ENCODE measurements around the gene SOS2.

Gene SOS2

GRCh38 chr14:50072395-50072794 lies 159.0 kb downstream of the SOS2 start:
- Histone ChIP-seq H3K79me2 (ENCODE audit: control insufficient read depth, low read length) (no peaks in the 10 kb centered on the region), H3K9me2 (replicated peaks; ENCODE audit: control insufficient read depth, low read length) (no peaks in the 10 kb centered on the region), H3K27ac (ENCODE audit: low read depth, low read length) (no peak overlapping the region), H3K4me2 (ENCODE audit: low read length) (no peak overlapping the region), H3K4me3 (ENCODE audit: low read length) (no peak overlapping the region), H4K20me1 (ENCODE audit: control insufficient read depth, insufficient read depth, low read depth, low read length) (no peaks in the 10 kb centered on the region), H3K27me3 (ENCODE audit: control insufficient read depth, low read length) (no peaks in the 10 kb centered on the region), H3K36me3 (ENCODE audit: control insufficient read depth, low read length) (no peaks in the 10 kb centered on the region), H3F3A (ENCODE audit: control insufficient read depth, insufficient read depth) (no peaks in the 10 kb centered on the region), H3K9me3 (ENCODE audit: control insufficient read depth, insufficient read depth, low read length) (no peaks in the 10 kb centered on the region), H3K4me1 (ENCODE audit: control insufficient read depth, low read length) (no peaks in the 10 kb centered on the region)
- TF ChIP-seq, protein P1, sequence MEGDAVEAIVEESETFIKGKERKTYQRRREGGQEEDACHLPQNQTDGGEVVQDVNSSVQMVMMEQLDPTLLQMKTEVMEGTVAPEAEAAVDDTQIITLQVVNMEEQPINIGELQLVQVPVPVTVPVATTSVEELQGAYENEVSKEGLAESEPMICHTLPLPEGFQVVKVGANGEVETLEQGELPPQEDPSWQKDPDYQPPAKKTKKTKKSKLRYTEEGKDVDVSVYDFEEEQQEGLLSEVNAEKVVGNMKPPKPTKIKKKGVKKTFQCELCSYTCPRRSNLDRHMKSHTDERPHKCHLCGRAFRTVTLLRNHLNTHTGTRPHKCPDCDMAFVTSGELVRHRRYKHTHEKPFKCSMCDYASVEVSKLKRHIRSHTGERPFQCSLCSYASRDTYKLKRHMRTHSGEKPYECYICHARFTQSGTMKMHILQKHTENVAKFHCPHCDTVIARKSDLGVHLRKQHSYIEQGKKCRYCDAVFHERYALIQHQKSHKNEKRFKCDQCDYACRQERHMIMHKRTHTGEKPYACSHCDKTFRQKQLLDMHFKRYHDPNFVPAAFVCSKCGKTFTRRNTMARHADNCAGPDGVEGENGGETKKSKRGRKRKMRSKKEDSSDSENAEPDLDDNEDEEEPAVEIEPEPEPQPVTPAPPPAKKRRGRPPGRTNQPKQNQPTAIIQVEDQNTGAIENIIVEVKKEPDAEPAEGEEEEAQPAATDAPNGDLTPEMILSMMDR (IDR thresholded peaks at IDR 0.05; ENCODE audit: low read depth, low read length, poor library complexity, severe bottlenecking): no peak
- TF ChIP-seq EZH2phosphoT487 (IDR thresholded peaks at IDR 0.05; ENCODE audit: borderline replicate concordance, low read length): no peak

DNA sequence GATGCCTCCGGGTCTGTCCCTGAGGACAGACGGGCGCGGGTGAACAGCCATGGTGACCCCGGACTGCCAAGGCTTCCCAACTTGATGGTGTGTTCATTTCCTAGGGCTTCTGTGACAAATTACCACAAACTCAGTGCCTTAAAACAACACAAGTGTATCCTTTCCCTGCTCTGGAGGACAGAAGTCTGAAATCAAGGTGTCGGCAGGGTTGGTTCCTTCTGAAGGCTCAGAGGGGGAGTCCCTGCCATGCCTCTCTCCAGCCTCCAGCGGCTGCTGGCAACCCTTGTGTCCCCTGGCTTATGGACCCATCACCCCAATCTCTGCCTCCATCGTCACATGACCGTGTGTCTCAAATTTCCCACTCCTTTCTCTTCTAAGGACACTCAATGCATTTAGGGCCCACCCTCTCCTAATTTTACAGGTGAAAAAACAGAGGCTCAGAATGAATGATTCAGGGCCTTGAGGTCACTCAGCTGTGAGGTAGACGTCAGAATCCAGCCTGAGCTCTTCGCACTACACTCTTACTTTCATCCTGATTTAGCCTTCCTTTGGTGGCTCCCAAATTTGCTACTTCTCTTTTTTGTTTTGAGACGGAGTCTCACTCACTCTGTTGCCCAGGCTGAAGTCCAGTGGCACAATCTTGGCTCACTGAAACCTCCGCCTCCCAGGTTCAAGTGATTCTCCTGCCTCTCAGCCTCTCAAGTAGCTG lies 160.4 kb downstream of the SOS2 start:
- Histone ChIP-seq H3K9me2 (replicated peaks; ENCODE audit: control insufficient read depth, low read length) (no peaks in the 10 kb centered on the region), H3K36me3 (ENCODE audit: control insufficient read depth, low read length) (no peaks in the 10 kb centered on the region), H3K27ac (ENCODE audit: low read depth, low read length) (no peak overlapping the region), H3K4me1 (ENCODE audit: control insufficient read depth, low read length) (no peaks in the 10 kb centered on the region), H3F3A (ENCODE audit: control insufficient read depth, insufficient read depth) (no peaks in the 10 kb centered on the region), H4K20me1 (ENCODE audit: control insufficient read depth, insufficient read depth, low read depth, low read length) (no peaks in the 10 kb centered on the region), H3K79me2 (ENCODE audit: control insufficient read depth, low read length) (no peaks in the 10 kb centered on the region), H3K4me2 (ENCODE audit: low read length) (no peak overlapping the region), H3K4me3 (ENCODE audit: low read length) (no peak overlapping the region), H3K27me3 (ENCODE audit: control insufficient read depth, low read length) (no peaks in the 10 kb centered on the region), H3K9me3 (ENCODE audit: control insufficient read depth, insufficient read depth, low read length) (no peaks in the 10 kb centered on the region)
- TF ChIP-seq, protein P1 (IDR thresholded peaks at IDR 0.05; ENCODE audit: low read depth, low read length, poor library complexity, severe bottlenecking): no peak
- no peak for TF ChIP-seq EZH2phosphoT487 (IDR thresholded peaks at IDR 0.05; ENCODE audit: borderline replicate concordance, low read length)

- TF ChIP-seq, protein P1 (IDR thresholded peaks at IDR 0.05; ENCODE audit: low read depth, low read length, poor library complexity, severe bottlenecking): no peak
- TF ChIP-seq EZH2phosphoT487 (IDR thresholded peaks at IDR 0.05; ENCODE audit: borderline replicate concordance, low read length): no peak
- no peak overlapping the region for H3K27ac ChIP-seq (ENCODE audit: low read depth, low read length)
- no peaks in the 10 kb centered on the region for H4K20me1 ChIP-seq (ENCODE audit: control insufficient read depth, insufficient read depth, low read depth, low read length)
- H3K4me3 ChIP-seq (ENCODE audit: low read length): no peak overlapping the region
- no peak overlapping the region for H3K4me2 ChIP-seq (ENCODE audit: low read length)
- no peaks in the 10 kb centered on the region for H3K9me2 ChIP-seq (replicated peaks; ENCODE audit: control insufficient read depth, low read length)
- H3K79me2 ChIP-seq (ENCODE audit: control insufficient read depth, low read length): no peaks in the 10 kb centered on the region
- H3K27me3 ChIP-seq (ENCODE audit: control insufficient read depth, low read length): no peaks in the 10 kb centered on the region
- H3K4me1 ChIP-seq (ENCODE audit: control insufficient read depth, low read length): no peaks in the 10 kb centered on the region
- H3F3A ChIP-seq (ENCODE audit: control insufficient read depth, insufficient read depth): no peaks in the 10 kb centered on the region
- no peaks in the 10 kb centered on the region for H3K9me3 ChIP-seq (ENCODE audit: control insufficient read depth, insufficient read depth, low read length)
- no peaks in the 10 kb centered on the region for H3K36me3 ChIP-seq (ENCODE audit: control insufficient read depth, low read length)
Observed at GRCh38 chr14:50070230-50070629, 161.1 kb downstream of the SOS2 start.
